HEK293 (cell line): Measurements from ENCODE around the gene TFPT.

Source experiments
- HOXA7 ChIP-seq: sonication (generic); formaldehyde crosslinking; IDR thresholded peaks from 2 replicates; pipeline ENCODE4 v1.8.1; 2022; ENCODE audit warnings: missing genetic modification reagents, borderline replicate concordance
- OVOL3 ChIP-seq: fragments of 450-650 bp; formaldehyde crosslinking; IDR thresholded peaks from 2 replicates; pipeline ENCODE4 v1.5.1; 2016; ENCODE audit warnings: missing biosample characterization, missing genetic modification characterization
- TCF7L2 ChIP-seq: IDR thresholded peaks from 2 replicates; pipeline ENCODE4 v1.6.1; 2011; ENCODE audit warnings: low read depth, mild to moderate bottlenecking, inconsistent platforms, low read length, moderate library complexity, borderline replicate concordance
- WT1 ChIP-seq: fragments of 450-650 bp; formaldehyde crosslinking; IDR thresholded peaks from 2 replicates; pipeline ENCODE4 v1.5.1; 2016; ENCODE audit warnings: missing biosample characterization, missing genetic modification characterization
- ZIC2 ChIP-seq: fragments of 450-650 bp; formaldehyde crosslinking; IDR thresholded peaks from 2 replicates; pipeline ENCODE4 v1.5.1; 2016; ENCODE audit warnings: missing biosample characterization, missing genetic modification characterization
- ZNF23 ChIP-seq: fragments of 450-650 bp; formaldehyde crosslinking; IDR thresholded peaks from 2 replicates; pipeline ENCODE4 v1.5.1; 2016; ENCODE audit warnings: missing biosample characterization, missing genetic modification characterization, borderline replicate concordance
- TF ChIP-seq, protein P1 (sequence below): fragments of 450-650 bp; formaldehyde crosslinking; IDR thresholded peaks from 2 replicates; pipeline ENCODE4 v1.5.1; 2017; ENCODE audit warnings: missing biosample characterization, missing genetic modification characterization
- TF ChIP-seq, protein P2 (sequence below): fragments of 450-650 bp; formaldehyde crosslinking; IDR thresholded peaks from 2 replicates; pipeline ENCODE4 v1.5.1; 2016; ENCODE audit warnings: missing biosample characterization, missing genetic modification characterization
- TF ChIP-seq, protein P3 (sequence below): fragments of 450-650 bp; formaldehyde crosslinking; IDR thresholded peaks from 2 replicates; pipeline ENCODE4 v1.5.1; 2016; ENCODE audit warnings: missing biosample characterization, missing genetic modification characterization
- TF ChIP-seq, protein P4 (sequence below): fragments of 450-650 bp; formaldehyde crosslinking; IDR thresholded peaks from 2 replicates; pipeline ENCODE4 v1.5.1; 2016; ENCODE audit warnings: missing biosample characterization, missing genetic modification characterization
- TF ChIP-seq, protein P5 (sequence below): sonication (generic); formaldehyde crosslinking; IDR thresholded peaks from 2 replicates; pipeline ENCODE4 v1.8.1; 2022; ENCODE audit warnings: mild to moderate bottlenecking, moderate library complexity, missing genetic modification reagents
- TF ChIP-seq, protein P6 (sequence below): fragments of 450-650 bp; formaldehyde crosslinking; IDR thresholded peaks from 2 replicates; pipeline ENCODE4 v1.5.1; 2016; ENCODE audit warnings: missing biosample characterization, missing genetic modification characterization
- TF ChIP-seq, protein P7 (sequence below): fragments of 450-650 bp; formaldehyde crosslinking; conservative IDR thresholded peaks from 2 replicates; pipeline ENCODE4 v1.5.1; 2016; ENCODE audit warnings: low read depth, missing biosample characterization, missing genetic modification characterization

DNA sequence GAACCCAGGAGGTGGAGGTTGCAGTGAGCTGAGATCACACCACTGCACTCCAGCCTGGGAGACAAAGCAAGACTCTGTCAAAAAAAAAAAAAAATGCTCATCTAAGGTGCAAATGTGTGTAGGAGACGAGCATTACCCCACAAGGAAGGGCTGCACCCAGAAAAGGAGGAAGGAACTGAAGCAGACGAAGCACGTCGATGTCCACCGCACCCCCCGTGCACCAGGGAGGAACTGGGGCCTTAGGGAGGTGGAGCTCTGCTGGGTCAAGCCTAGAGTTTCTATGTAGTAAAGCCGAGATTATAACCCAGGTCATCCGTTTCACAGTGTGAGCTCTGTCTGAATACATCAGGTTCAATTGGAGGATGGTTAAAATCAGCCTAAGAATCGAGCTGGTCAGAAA is 52.8 kb downstream of the TFPT start:
- TF ChIP-seq, protein P1, sequence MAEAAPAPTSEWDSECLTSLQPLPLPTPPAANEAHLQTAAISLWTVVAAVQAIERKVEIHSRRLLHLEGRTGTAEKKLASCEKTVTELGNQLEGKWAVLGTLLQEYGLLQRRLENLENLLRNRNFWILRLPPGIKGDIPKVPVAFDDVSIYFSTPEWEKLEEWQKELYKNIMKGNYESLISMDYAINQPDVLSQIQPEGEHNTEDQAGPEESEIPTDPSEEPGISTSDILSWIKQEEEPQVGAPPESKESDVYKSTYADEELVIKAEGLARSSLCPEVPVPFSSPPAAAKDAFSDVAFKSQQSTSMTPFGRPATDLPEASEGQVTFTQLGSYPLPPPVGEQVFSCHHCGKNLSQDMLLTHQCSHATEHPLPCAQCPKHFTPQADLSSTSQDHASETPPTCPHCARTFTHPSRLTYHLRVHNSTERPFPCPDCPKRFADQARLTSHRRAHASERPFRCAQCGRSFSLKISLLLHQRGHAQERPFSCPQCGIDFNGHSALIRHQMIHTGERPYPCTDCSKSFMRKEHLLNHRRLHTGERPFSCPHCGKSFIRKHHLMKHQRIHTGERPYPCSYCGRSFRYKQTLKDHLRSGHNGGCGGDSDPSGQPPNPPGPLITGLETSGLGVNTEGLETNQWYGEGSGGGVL (tag by site-specific recombination): no peak
- TF ChIP-seq, protein P2, sequence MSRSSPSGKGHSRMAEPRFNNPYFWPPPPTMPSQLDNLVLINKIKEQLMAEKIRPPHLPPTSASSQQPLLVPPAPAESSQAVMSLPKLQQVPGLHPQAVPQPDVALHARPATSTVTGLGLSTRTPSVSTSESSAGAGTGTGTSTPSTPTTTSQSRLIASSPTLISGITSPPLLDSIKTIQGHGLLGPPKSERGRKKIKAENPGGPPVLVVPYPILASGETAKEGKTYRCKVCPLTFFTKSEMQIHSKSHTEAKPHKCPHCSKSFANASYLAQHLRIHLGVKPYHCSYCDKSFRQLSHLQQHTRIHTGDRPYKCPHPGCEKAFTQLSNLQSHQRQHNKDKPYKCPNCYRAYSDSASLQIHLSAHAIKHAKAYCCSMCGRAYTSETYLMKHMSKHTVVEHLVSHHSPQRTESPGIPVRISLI: no peak
- TF ChIP-seq OVOL3 (no peak), WT1 (tag by site-specific recombination) (no peak), TCF7L2 (no peak), ZNF23 (no peak), HOXA7 (CRISPR knock-in tag) (no peak), ZIC2 (tag by site-specific recombination) (no peak)
- TF ChIP-seq, protein P3, sequence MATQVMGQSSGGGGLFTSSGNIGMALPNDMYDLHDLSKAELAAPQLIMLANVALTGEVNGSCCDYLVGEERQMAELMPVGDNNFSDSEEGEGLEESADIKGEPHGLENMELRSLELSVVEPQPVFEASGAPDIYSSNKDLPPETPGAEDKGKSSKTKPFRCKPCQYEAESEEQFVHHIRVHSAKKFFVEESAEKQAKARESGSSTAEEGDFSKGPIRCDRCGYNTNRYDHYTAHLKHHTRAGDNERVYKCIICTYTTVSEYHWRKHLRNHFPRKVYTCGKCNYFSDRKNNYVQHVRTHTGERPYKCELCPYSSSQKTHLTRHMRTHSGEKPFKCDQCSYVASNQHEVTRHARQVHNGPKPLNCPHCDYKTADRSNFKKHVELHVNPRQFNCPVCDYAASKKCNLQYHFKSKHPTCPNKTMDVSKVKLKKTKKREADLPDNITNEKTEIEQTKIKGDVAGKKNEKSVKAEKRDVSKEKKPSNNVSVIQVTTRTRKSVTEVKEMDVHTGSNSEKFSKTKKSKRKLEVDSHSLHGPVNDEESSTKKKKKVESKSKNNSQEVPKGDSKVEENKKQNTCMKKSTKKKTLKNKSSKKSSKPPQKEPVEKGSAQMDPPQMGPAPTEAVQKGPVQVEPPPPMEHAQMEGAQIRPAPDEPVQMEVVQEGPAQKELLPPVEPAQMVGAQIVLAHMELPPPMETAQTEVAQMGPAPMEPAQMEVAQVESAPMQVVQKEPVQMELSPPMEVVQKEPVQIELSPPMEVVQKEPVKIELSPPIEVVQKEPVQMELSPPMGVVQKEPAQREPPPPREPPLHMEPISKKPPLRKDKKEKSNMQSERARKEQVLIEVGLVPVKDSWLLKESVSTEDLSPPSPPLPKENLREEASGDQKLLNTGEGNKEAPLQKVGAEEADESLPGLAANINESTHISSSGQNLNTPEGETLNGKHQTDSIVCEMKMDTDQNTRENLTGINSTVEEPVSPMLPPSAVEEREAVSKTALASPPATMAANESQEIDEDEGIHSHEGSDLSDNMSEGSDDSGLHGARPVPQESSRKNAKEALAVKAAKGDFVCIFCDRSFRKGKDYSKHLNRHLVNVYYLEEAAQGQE (tag by site-specific recombination): no peak
- TF ChIP-seq, protein P4, sequence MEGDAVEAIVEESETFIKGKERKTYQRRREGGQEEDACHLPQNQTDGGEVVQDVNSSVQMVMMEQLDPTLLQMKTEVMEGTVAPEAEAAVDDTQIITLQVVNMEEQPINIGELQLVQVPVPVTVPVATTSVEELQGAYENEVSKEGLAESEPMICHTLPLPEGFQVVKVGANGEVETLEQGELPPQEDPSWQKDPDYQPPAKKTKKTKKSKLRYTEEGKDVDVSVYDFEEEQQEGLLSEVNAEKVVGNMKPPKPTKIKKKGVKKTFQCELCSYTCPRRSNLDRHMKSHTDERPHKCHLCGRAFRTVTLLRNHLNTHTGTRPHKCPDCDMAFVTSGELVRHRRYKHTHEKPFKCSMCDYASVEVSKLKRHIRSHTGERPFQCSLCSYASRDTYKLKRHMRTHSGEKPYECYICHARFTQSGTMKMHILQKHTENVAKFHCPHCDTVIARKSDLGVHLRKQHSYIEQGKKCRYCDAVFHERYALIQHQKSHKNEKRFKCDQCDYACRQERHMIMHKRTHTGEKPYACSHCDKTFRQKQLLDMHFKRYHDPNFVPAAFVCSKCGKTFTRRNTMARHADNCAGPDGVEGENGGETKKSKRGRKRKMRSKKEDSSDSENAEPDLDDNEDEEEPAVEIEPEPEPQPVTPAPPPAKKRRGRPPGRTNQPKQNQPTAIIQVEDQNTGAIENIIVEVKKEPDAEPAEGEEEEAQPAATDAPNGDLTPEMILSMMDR (tag by site-specific recombination): no peak
- TF ChIP-seq, protein P5, sequence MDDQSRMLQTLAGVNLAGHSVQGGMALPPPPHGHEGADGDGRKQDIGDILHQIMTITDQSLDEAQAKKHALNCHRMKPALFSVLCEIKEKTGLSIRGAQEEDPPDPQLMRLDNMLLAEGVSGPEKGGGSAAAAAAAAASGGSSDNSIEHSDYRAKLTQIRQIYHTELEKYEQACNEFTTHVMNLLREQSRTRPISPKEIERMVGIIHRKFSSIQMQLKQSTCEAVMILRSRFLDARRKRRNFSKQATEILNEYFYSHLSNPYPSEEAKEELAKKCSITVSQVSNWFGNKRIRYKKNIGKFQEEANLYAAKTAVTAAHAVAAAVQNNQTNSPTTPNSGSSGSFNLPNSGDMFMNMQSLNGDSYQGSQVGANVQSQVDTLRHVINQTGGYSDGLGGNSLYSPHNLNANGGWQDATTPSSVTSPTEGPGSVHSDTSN (CRISPR knock-in tag): no peak
- TF ChIP-seq, protein P6, sequence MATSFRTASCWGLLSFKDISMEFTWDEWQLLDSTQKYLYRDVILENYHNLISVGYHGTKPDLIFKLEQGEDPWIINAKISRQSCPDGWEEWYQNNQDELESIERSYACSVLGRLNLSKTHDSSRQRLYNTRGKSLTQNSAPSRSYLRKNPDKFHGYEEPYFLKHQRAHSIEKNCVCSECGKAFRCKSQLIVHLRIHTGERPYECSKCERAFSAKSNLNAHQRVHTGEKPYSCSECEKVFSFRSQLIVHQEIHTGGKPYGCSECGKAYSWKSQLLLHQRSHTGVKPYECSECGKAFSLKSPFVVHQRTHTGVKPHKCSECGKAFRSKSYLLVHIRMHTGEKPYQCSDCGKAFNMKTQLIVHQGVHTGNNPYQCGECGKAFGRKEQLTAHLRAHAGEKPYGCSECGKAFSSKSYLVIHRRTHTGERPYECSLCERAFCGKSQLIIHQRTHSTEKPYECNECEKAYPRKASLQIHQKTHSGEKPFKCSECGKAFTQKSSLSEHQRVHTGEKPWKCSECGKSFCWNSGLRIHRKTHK (tag by site-specific recombination): no peak
- TF ChIP-seq, protein P7, sequence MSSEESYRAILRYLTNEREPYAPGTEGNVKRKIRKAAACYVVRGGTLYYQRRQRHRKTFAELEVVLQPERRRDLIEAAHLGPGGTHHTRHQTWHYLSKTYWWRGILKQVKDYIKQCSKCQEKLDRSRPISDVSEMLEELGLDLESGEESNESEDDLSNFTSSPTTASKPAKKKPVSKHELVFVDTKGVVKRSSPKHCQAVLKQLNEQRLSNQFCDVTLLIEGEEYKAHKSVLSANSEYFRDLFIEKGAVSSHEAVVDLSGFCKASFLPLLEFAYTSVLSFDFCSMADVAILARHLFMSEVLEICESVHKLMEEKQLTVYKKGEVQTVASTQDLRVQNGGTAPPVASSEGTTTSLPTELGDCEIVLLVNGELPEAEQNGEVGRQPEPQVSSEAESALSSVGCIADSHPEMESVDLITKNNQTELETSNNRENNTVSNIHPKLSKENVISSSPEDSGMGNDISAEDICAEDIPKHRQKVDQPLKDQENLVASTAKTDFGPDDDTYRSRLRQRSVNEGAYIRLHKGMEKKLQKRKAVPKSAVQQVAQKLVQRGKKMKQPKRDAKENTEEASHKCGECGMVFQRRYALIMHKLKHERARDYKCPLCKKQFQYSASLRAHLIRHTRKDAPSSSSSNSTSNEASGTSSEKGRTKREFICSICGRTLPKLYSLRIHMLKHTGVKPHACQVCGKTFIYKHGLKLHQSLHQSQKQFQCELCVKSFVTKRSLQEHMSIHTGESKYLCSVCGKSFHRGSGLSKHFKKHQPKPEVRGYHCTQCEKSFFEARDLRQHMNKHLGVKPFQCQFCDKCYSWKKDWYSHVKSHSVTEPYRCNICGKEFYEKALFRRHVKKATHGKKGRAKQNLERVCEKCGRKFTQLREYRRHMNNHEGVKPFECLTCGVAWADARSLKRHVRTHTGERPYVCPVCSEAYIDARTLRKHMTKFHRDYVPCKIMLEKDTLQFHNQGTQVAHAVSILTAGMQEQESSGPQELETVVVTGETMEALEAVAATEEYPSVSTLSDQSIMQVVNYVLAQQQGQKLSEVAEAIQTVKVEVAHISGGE (tag by site-specific recombination): no peak
